ENCODE results near the gene ZFYVE9.

ZFYVE9 gene

GRCh38 chr1:52348704-52349300, 206.9 kb downstream of the ZFYVE9 start:
- no peak for TF ChIP-seq GATA3 (IDR thresholded peaks at IDR 0.05; ENCODE audit: low read depth, low read length)
- TF ChIP-seq GATA2 (IDR thresholded peaks at IDR 0.05; ENCODE audit: low read depth, low read length), result no peak

GRCh38 chr1:52352690-52353089, 210.8 kb downstream of the ZFYVE9 start:
- TF ChIP-seq GATA2 (IDR thresholded peaks at IDR 0.05; ENCODE audit: low read depth, low read length) (no peak), GATA3 (IDR thresholded peaks at IDR 0.05; ENCODE audit: low read depth, low read length) (no peak)

- TF ChIP-seq GATA3 (IDR thresholded peaks at IDR 0.05; ENCODE audit: low read depth, low read length) (no peak), GATA2 (IDR thresholded peaks at IDR 0.05; ENCODE audit: low read depth, low read length) (no peak)
These were observed 213.5 kb downstream of the ZFYVE9 start for GRCh38 chr1:52355436-52355835.

GRCh38 chr1:52355847-52356505, 214.1 kb downstream of the ZFYVE9 start:
- no peak for TF ChIP-seq GATA3 (IDR thresholded peaks at IDR 0.05; ENCODE audit: low read depth, low read length)
- no peak for TF ChIP-seq GATA2 (IDR thresholded peaks at IDR 0.05; ENCODE audit: low read depth, low read length)

GRCh38 chr1:52356818-52357355, 215.0 kb downstream of the ZFYVE9 start:
- TF ChIP-seq GATA3 (IDR thresholded peaks at IDR 0.05; ENCODE audit: low read depth, low read length) (no peak), GATA2 (IDR thresholded peaks at IDR 0.05; ENCODE audit: low read depth, low read length) (no peak)

GRCh38 chr1:52357397-52357796, 215.5 kb downstream of the ZFYVE9 start:
- TF ChIP-seq GATA3 (IDR thresholded peaks at IDR 0.05; ENCODE audit: low read depth, low read length), result no peak
- no peak for TF ChIP-seq GATA2 (IDR thresholded peaks at IDR 0.05; ENCODE audit: low read depth, low read length)

DNA sequence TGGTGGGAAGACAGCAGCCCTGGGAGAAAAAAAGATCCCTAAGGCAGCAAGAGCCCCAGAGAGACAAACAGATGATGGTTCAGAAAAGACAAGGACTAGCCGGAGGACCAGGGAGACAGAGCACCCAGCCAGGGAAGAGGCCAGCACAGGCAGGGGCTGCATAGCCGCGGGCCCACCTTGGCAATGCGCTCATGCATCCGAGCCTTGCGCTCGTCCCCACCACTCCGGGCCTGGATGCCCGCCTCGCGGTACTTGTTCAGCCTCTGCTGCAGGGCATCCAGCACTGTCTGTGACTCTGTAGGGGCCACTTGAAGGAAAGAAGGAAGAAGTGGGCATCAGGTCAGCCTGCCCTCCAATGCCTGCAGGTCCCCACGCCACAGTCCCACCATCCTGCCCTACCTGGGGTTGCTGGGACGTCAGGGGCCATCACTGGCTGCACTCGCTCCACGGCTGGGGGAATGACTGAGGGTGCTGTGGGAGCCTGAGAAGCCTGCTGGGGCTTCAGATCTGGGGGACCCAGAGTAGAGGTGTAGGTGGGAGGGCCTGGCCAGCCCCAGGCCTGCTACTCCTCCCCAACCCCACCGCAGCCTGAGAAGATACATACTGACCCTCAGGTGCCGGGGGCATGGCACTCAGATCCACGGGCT, 217.1 kb downstream of the ZFYVE9 start:
- TF ChIP-seq GATA3 (IDR thresholded peaks at IDR 0.05; ENCODE audit: low read depth, low read length) (no peak), GATA2 (IDR thresholded peaks at IDR 0.05; ENCODE audit: low read depth, low read length) (no peak)

- TF ChIP-seq GATA2 (IDR thresholded peaks at IDR 0.05; ENCODE audit: low read depth, low read length) (no peak), GATA3 (IDR thresholded peaks at IDR 0.05; ENCODE audit: low read depth, low read length) (no peak)
These were observed 218.0 kb downstream of the ZFYVE9 start for GRCh38 chr1:52359676-52360594.

DNA sequence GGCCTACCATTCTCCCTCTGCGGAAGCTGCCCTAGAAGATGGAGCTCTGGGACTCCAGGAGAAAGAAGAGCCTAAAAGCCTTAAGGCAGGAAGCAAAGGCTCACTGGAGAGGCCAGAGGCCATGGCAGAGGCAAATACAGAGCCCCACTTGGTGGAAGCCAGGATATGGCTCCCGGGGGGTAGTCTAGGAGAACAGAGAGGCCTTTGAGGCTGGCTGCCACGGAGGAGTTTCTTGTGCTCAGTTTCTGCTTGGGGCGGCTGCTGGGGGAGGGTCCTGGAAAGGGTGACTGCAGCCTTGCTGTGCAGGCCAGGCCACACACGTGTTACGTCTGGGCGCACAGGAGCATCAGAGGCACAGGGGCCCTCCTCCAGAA, 218.7 kb downstream of the ZFYVE9 start:
- TF ChIP-seq GATA2 (IDR thresholded peaks at IDR 0.05; ENCODE audit: low read depth, low read length) (no peak), GATA3 (IDR thresholded peaks at IDR 0.05; ENCODE audit: low read depth, low read length) (no peak)

DNA sequence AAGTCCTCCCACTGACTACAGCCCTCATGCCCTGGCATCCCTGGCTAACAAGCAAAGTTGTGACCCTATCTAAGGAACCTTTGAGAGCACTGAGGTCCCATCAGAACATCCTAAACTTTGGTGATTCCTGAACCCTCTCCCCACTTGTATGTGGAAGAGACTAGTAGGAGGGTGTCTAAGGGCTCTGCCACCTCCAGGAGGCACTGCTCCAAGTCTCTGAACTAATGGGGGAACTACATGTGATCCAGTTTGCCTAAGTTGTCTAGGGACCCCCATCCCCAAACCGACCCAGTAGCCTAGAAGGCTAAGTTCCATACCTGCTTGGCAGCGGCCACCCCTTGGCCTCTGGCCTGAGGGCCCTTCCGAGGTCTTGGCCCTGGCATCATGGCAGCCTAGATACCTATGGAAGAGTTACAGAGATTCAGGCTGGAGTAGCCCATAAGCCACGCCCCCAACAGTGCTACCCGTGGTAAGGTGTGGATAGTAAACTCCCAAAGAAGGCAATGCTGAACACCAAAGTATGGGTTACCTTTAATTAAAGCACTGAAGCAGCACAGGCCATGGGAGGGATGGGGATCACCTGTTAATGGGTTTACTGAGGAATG, 222.4 kb downstream of the ZFYVE9 start:
- no peak for TF ChIP-seq GATA3 (IDR thresholded peaks at IDR 0.05; ENCODE audit: low read depth, low read length)
- no peak for TF ChIP-seq GATA2 (IDR thresholded peaks at IDR 0.05; ENCODE audit: low read depth, low read length)

- TF ChIP-seq GATA3 (IDR thresholded peaks at IDR 0.05; ENCODE audit: low read depth, low read length) (no peak), GATA2 (IDR thresholded peaks at IDR 0.05; ENCODE audit: low read depth, low read length) (no peak)
These were observed 223.3 kb downstream of the ZFYVE9 start for GRCh38 chr1:52365071-52365745.

GRCh38 chr1:52365746-52366516, 224.0 kb downstream of the ZFYVE9 start, which contains the start of gene CC2D1B:
Gene CC2D1B, minus strand, starts transcription at chr1:52366205. Its CDS starts 1,585 bp downstream, at chr1:52364620.
- TF ChIP-seq GATA2 (IDR thresholded peaks at IDR 0.05; ENCODE audit: low read depth, low read length) (no peak), GATA3 (IDR thresholded peaks at IDR 0.05; ENCODE audit: low read depth, low read length) (no peak)

Data from SH-SY5Y (cell line).